ENCODE data around the gene CD300E. TPM values are rescaled to one million over a fixed set of nuclear protein-coding genes. Genes with fewer than 3 reads are reported as not detected.

Gene CD300E
- total and polyA plus RNA-seq, 2 of the 13 experiments (the other 11 are each of a cell fraction or from before 2014, with no cell fraction given), result not detected

DNA sequence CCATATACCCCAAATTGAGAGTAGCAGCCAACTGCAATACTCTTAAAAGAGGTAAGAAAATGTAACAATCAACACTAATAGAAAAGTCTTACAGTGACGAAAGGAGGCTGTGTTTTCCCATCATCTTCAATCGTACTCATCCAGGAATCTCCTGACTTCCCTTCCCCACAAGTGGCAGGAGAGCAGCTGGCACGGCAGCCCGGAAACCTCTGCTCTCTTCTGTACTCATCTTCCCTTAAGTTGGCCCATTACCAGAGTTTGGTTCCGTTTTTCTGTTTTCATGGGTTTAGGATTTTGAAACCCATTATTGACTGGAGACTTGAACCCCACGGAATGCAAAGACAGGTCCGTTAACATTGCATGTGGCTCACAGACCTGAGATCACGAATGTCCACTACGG, 44.6 kb downstream of the CD300E start:
- no peak overlapping the region for H3K9ac ChIP-seq (ENCODE audit: insufficient read depth, low read depth, low read length)
- intact Hi-C loops (cut with micrococcal nuclease; ENCODE audit: unreplicated experiment), result no loop called here
- no peaks in the 10 kb centered on the region for H4K20me1 ChIP-seq (ENCODE audit: insufficient read depth, low read length)
- POLR2A ChIA-PET, result no interaction called here
- DNase-seq (ENCODE audit: low spot score) (no peak), FAIRE-seq (no peak), ATAC-seq (no peak)
- CTCF ChIA-PET (ENCODE audit: low intra/inter-chr PET ratio, low total read pairs), result no interaction called here
- no peak overlapping the region for H3K27ac ChIP-seq (ENCODE audit: extremely low read length, insufficient read depth, low read length)
- 25% methylated on average over 9 of the region's 9 CpGs for WGBS (ENCODE audit: low lambda C conversion rate)
- H3K9me3 ChIP-seq (ENCODE audit: low read length), result no peaks in the 10 kb centered on the region
- TF ChIP-seq ZNF496 (CRISPR knock-in tag; IDR thresholded peaks at IDR 0.05; ENCODE audit: insufficient replicate concordance), result no peak
- TF ChIP-seq ZNF605 (CRISPR knock-in tag; IDR thresholded peaks at IDR 0.05), result no peak
- no peak for TF ChIP-seq BORCS8-MEF2B (CRISPR knock-in tag; IDR thresholded peaks at IDR 0.05)
- no peak for TF ChIP-seq ZNF224 (CRISPR knock-in tag; IDR thresholded peaks at IDR 0.05)
- H3K27me3 ChIP-seq (ENCODE audit: control insufficient read depth in 1 of 2, insufficient read depth in 2 of 2, low read length in 2 of 2), result peaks cover 0 to 23% of the 10 kb centered on the region in 2 experiments; a peak in 3 of 5 replicates
- H3K36me3 ChIP-seq (replicated peaks in 1 of 2; ENCODE audit: control insufficient read depth in 1 of 2, insufficient read depth in 2 of 2, low read length in 2 of 2), result no peaks in the 10 kb centered on the region
- H3K4me1 ChIP-seq (ENCODE audit: insufficient read depth, low read length), result no peaks in the 10 kb centered on the region
- no peaks in the 10 kb centered on the region for H3K79me2 ChIP-seq (ENCODE audit: insufficient read depth, low read length)
- BruUV-seq (replicated peaks), result no TSS peak
- in situ Hi-C loops (cut with HindIII; ENCODE audit: extremely low pct_ligation_motif_present, low pct_unique_long_range_greater_than_20kb), result no loop called here
- no peak overlapping the region for H3K4me2 ChIP-seq (ENCODE audit: low read depth, low read length)
- H2AFZ ChIP-seq (ENCODE audit: low read length), result no peak overlapping the region
- no peak overlapping the region for H3K4me3 ChIP-seq (replicated peaks in 1 of 3; ENCODE audit: insufficient read depth in 1 of 3, low read depth in 2 of 3, low read length in 3 of 3)

DNA sequence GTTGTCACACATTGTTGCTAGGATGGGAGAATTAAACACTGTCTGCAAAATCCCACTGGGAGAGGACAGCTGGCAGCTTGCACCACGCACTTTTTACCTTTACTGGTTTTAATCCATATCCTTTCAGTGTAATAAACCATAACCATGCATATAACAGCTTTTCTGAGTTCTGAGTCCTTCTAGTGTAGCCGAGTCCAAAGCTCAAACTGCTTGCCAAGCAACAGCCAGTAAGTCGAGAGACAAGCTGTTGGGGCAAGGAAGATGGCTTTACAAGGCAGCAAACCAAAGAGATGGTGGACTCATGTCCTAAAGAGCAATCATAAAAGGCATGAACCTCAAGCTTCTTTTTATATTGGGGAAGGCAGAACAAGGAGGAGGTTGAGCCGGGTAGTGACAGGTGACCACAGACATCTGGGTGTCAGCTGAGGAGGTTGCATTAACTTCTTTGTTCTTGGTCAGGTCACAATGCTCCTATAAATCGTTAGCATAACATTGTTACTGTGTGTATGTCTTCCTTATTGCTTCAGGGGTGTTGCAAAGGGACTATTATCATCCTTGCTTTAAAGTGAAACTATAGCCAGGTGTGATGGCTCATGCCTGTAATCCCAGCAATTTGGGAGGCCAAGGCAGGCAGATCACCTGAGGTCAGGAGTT, 48.9 kb downstream of the CD300E start:
- TF ChIP-seq HDAC2 (CRISPR knock-in tag; IDR thresholded peaks at IDR 0.05) (no peak), ZNF75D (CRISPR knock-in tag; IDR thresholded peaks at IDR 0.05; ENCODE audit: borderline replicate concordance) (no peak)
- TF ChIP-seq, protein P1, sequence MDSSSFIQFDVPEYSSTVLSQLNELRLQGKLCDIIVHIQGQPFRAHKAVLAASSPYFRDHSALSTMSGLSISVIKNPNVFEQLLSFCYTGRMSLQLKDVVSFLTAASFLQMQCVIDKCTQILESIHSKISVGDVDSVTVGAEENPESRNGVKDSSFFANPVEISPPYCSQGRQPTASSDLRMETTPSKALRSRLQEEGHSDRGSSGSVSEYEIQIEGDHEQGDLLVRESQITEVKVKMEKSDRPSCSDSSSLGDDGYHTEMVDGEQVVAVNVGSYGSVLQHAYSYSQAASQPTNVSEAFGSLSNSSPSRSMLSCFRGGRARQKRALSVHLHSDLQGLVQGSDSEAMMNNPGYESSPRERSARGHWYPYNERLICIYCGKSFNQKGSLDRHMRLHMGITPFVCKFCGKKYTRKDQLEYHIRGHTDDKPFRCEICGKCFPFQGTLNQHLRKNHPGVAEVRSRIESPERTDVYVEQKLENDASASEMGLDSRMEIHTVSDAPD (CRISPR knock-in tag; IDR thresholded peaks at IDR 0.05), result no peak
- TF ChIP-seq, protein P2, sequence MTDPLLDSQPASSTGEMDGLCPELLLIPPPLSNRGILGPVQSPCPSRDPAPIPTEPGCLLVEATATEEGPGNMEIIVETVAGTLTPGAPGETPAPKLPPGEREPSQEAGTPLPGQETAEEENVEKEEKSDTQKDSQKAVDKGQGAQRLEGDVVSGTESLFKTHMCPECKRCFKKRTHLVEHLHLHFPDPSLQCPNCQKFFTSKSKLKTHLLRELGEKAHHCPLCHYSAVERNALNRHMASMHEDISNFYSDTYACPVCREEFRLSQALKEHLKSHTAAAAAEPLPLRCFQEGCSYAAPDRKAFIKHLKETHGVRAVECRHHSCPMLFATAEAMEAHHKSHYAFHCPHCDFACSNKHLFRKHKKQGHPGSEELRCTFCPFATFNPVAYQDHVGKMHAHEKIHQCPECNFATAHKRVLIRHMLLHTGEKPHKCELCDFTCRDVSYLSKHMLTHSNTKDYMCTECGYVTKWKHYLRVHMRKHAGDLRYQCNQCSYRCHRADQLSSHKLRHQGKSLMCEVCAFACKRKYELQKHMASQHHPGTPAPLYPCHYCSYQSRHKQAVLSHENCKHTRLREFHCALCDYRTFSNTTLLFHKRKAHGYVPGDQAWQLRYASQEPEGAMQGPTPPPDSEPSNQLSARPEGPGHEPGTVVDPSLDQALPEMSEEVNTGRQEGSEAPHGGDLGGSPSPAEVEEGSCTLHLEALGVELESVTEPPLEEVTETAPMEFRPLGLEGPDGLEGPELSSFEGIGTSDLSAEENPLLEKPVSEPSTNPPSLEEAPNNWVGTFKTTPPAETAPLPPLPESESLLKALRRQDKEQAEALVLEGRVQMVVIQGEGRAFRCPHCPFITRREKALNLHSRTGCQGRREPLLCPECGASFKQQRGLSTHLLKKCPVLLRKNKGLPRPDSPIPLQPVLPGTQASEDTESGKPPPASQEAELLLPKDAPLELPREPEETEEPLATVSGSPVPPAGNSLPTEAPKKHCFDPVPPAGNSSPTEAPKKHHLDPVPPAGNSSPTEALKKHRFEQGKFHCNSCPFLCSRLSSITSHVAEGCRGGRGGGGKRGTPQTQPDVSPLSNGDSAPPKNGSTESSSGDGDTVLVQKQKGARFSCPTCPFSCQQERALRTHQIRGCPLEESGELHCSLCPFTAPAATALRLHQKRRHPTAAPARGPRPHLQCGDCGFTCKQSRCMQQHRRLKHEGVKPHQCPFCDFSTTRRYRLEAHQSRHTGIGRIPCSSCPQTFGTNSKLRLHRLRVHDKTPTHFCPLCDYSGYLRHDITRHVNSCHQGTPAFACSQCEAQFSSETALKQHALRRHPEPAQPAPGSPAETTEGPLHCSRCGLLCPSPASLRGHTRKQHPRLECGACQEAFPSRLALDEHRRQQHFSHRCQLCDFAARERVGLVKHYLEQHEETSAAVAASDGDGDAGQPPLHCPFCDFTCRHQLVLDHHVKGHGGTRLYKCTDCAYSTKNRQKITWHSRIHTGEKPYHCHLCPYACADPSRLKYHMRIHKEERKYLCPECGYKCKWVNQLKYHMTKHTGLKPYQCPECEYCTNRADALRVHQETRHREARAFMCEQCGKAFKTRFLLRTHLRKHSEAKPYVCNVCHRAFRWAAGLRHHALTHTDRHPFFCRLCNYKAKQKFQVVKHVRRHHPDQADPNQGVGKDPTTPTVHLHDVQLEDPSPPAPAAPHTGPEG (CRISPR knock-in tag; IDR thresholded peaks at IDR 0.05), result no peak
- Histone ChIP-seq H4K20me1 (ENCODE audit: insufficient read depth, low read length) (no peaks in the 10 kb centered on the region), H3K4me1 (ENCODE audit: insufficient read depth, low read length) (no peaks in the 10 kb centered on the region), H3K9me3 (ENCODE audit: low read length) (no peaks in the 10 kb centered on the region), H3K36me3 (replicated peaks in 1 of 2; ENCODE audit: control insufficient read depth in 1 of 2, insufficient read depth in 2 of 2, low read length in 2 of 2) (no peaks in the 10 kb centered on the region), H3K4me3 (replicated peaks in 1 of 3; ENCODE audit: insufficient read depth in 1 of 3, low read depth in 2 of 3, low read length in 3 of 3) (no peak overlapping the region), H3K4me2 (ENCODE audit: low read depth, low read length) (no peak overlapping the region), H3K9ac (ENCODE audit: insufficient read depth, low read depth, low read length) (no peak overlapping the region), H2AFZ (ENCODE audit: low read length) (no peak overlapping the region), H3K27me3 (ENCODE audit: control insufficient read depth in 1 of 2, insufficient read depth in 2 of 2, low read length in 2 of 2) (peaks cover 1 to 29% of the 10 kb centered on the region in 2 experiments; a peak in 4 of 5 replicates), H3K27ac (ENCODE audit: extremely low read length, insufficient read depth, low read length) (no peak overlapping the region), H3K79me2 (ENCODE audit: insufficient read depth, low read length) (no peaks in the 10 kb centered on the region)
- in situ Hi-C loops (cut with HindIII; ENCODE audit: extremely low pct_ligation_motif_present, low pct_unique_long_range_greater_than_20kb), result no loop called here
- DNase-seq (ENCODE audit: low spot score) (no peak), FAIRE-seq (no peak), ATAC-seq (no peak)
- CTCF ChIA-PET (ENCODE audit: low intra/inter-chr PET ratio, low total read pairs), result no interaction called here
- no TSS peak for BruUV-seq (replicated peaks)
- POLR2A ChIA-PET, result no interaction called here
- WGBS (ENCODE audit: low lambda C conversion rate), result 0% methylated on average over 5 of the region's 5 CpGs
- intact Hi-C loops (cut with micrococcal nuclease; ENCODE audit: unreplicated experiment), result no loop called here

All from HepG2 (cell line).